Left renal cortex interstitium (tissue), 4 donors: ENCODE results near the gene SPIN1. TPM values are rescaled to one million over a fixed set of nuclear protein-coding genes. Genes with fewer than 3 reads are reported as not detected.

Experiments used
- DNase-seq, 4 donors: peaks; one replicate each; pipeline ENCODE4 v3.0.0-alpha.2; 2013; ENCODE audit warnings: low read depth in 4 of 4, low spot score in 2 of 4, missing footprints in 1 of 4
- polyA plus RNA-seq, 4 donors: library from polyadenylated mRNA; unstranded; fragments of 120-200 nt; gene quantifications; one replicate each; pipeline ENCODE4 v1.2.1, GENCODE V29; 2013; ENCODE audit not compliant: insufficient read length in 4 of 4

The SPIN1 gene
- polyA plus RNA-seq, 4 donors, result 154 to 181 (median 170) TPM

DNA sequence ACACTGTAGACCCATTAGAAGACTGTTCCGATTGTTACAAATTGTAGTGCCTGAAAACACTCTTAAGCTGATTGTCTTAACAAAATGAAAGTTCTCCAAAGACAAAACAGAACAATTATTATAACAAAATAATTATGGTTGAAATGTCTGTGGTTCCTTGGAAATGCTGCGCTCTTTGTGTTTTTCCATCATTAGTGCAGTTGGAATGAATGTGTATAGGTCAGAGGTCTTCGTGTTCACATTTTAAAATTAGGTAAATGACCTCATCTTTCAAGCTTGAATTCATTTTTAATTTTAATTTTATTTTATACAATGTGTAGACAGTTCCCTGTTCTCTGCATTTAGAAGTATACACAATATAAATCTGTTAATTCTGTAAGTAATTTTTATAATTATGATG is 90.0 kb downstream of the SPIN1 start:
- no peak for DNase-seq

DNA sequence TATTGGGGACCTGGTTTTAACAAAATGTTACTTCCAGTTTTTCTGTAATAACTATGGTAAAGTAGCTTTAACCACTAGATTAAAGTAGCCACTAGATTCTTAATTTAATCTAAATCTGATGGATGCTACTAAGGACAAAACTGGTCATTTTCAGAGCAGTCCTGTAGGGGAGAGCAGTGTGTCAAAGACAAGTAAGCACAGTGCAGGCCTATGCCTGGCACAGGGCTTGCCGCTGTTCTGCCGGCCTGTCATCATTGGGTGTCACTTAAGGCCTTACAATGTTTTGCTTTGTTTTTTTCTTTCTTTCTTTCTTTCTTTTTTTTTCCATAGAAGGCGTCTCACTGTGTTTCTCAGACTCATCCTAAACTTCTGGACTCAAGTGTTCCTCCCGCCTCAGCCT is 93.7 kb downstream of the SPIN1 start:
- DNase-seq, result no peak

DNA sequence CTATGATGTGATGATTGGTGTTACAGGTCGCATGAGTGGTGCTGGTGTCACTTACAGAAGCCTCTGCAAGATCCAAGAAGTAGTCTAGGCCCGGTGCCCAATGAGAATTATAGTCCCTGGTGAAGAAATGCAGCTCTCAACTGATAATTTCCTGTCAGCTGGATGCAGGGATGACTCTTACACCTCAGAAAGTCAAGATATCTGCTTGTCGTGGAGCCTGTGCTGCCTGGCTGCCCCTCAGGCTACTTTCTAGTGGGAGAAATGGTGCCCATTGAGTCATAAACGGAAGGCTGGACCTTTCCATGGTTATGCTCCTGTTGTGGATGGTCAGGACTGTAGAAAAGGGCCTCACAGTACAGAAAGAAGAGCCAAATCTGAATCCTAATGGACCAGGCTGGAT is 99.9 kb downstream of the SPIN1 start:
- DNase-seq, result no peak

DNA sequence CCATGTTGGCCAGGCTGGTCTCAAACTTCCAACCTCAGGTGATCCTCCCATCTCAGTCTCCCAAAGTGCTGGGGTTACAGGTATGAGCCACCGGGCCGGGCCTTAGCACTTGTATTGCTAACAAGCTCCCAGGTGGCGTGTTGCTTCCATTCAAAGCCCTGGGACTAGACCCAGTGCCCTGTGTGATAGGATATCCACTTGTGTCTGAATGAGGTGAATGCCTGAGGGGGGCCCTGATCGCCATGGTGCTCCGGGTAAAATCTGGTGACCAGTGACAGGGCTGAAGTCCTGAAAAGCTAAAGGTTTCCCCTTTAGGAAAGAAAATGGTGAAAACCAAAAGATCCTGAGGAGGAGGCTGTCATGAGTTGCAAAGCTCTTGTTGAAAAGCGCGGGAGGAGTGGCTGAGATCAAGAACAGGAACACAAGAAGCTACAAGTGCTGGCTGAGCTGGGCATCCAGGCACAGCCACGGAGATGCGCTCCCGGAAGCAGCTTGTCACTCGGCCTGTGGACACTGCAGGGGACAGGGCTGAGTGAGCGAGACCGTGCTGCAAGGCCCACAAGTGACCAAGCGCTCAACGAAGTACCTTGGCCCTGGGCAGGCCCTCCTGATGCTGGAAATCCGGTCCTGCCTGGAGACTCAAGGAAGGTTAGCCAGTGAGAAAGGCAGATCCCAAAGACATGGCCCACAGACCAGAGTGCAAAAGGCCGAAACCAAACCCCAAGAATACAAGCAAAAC is 106.9 kb downstream of the SPIN1 start:
- no peak for DNase-seq

DNA sequence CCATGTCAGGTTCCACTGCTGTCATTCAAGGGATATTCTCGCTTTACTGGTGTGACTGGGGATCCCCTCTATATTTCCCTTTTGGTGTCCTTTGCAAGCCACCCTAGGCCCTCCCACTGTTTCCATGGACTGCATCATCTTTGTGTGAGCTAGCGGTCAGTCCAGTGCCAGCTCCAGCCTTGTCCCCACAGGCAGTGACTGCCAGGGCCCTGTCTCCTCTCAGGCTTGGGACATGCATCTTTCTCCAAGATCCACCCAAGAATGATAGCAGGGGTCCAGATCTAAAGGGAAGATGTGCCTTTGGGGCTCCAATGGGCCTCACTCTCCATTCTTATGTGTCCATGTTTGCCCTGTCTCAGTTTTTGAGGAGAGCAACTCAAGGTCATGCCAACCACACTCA is 109.0 kb downstream of the SPIN1 start:
- no peak for DNase-seq

DNA sequence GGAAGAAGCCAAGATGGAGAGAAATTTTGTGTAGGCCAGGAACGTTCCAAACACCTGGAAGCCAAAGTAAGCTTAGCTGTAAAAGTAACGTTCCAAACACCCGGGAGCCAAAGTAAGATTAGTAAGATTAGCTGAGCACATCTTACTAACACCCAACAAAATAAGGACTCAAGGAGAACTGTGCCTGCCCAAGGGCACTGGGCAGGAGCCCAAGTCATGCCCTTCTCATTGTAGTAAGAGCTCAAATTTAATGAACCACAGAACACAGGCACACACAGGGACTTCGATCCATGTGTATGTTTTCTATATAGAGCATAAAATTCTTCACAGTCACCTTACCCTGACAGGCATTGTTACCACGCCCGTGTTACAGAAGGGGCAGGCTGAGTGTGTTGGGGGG is 110.6 kb downstream of the SPIN1 start:
- no peak for DNase-seq

DNA sequence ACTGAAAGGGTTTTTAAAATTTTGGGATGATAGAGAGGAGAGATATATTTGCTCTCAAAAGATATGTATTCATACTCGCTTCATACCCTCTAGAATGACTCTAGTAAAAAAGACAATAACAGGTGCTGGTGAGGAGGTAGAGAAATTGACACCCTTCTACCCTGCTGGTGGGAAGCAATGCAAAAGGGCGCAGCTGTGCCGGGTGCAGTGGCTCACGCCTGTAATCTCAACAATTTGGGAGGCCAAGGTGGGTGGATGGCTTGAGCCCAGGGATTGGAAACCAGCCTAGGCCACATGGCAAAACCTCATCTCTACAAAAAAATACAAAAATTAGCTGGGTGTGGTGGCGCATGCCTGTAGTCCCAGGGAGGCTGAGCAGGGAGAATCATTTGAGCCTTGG is 112.8 kb downstream of the SPIN1 start:
- DNase-seq, result no peak

DNA sequence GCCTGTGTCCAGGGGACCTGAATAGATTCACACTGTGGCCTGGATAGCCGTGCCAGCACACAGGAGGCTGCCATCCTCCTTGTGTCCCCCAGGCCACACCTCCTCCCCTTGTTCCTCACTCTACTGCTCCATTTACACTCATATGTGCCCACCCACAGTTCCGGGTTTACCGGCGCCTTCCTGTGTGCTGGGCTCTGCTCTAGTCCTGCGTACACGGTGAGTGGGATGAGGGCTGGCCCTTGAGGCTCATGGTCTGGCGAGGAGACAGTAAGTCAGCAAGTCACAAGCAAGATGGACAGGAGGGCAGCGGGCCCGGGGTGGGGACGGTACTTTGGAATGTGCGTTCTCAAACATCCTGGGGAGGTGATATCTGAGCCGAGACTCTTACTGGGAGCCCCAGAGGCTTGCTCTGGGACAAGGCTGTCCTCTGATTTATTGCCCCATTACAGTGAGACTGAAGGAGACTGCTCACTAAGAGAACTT is 114.3 kb downstream of the SPIN1 start:
- DNase-seq, result peak in 3 of 4 donors; percentile 13 to 27 (median 14)

DNA sequence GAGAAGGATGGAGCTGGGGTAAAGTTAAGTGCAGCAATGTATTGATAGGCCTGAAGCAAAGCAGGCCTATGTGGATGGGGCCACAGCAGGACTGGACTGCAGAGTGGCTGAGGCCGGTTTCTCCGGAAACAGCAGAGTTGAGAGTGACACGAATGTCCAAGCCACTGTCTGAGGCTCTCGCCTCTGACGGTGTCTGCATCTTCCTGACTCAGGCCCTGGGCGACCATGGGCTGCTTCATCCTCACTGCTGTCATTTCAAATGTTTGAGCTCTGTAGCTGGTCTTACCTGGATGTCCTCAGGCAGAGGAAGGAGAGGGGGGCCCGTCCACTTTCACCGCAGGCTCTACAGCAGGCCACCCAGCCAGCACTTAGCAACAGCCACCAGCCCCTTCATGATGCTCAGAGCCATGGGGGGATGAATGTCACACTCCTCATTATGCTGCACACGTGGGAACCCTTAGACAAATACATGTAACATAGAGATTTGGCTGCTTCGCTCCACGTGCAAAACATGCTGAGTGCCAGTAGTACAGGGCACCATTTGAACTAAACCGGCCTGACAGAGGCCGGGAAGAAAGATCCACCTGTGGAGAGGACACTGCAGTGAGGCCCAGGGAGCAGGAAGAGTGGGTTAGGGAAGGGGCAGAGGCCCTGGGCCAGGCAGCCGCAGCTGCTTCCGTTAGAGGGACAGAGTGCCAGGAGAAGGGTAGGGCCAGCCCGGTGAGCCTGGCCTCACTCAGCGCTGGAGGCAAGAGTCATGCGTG is 115.0 kb downstream of the SPIN1 start:
- DNase-seq, result no peak

DNA sequence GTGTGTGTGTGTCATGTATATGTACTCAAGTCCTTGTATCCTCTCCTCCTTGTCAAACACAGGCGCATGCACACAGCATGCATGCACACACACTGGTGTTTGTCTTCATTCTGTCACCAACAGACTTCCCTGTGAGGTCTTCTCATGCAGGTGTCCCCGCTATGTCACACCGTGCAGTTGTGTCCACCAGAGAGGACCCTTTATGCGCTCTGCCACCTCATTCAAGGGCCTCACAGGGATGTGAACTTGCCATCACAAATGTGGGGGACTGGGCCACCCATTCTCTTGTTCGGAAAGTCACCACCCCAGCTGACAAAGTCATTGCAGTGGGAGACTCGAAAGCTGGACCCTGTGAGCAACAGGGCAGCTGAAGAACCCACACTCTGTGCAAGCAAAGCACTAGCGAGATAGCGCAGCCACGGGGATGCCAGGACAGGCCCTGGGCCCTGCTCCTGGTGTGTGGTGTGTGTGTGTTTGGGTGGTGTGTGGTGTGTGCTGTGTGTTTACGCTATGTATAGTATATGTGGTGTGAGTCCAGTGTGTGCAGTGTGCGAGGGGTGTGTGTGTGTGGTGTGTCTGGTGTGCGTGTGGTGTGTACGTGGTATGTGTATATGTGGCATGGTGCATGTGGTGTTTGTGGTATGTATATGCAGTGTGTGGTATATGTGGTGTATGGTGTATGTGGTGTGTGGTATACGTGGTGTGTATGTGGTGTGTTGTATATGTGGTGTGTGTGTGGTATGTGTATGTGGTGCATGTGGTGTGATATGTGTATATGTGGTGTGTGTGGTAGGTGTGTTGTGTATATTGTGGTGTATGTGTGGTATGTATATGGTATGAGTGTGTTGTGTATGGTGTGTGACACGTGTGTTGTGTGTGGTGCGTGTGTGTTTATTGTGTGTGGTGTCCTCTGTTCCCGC is 115.9 kb downstream of the SPIN1 start:
- no peak for DNase-seq

DNA sequence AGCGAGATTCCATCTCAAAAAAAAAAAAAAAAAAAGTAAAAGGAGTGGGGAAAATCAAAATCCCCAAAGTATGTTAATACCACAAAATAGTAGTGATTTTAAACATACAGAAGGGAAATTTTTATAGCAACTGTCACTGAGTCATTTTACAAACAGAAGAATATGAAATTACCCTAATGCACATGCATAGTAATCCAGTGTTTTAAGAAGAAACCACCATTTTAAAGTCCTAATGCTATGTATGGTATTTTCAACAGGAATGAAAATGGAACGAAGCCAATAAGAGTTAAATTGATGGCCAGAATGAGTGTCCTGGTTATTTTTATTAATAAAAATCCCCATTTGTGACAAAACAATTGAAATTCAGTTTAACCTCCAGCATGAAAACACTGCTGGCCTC is 120.1 kb downstream of the SPIN1 start:
- DNase-seq, result no peak

DNA sequence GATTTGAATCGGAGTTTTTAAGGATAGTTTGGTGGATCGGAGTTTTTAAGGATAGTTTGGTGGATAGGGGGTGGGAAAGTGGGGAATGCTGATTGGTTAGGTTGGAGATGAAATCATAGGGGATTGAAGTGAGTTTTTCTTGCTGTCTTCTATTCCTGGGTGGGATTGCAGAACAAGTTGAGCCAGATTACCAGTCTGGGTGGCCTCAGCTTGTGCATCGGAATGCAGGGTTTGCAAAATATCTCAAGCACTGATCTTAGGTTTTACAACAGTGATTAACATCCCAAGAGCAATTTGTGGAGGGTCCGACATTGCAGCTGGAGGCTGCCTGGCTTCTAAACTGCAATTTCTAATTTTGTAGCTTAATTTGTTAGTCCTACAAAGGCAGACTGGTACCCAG is 123.7 kb downstream of the SPIN1 start:
- no peak for DNase-seq

DNA sequence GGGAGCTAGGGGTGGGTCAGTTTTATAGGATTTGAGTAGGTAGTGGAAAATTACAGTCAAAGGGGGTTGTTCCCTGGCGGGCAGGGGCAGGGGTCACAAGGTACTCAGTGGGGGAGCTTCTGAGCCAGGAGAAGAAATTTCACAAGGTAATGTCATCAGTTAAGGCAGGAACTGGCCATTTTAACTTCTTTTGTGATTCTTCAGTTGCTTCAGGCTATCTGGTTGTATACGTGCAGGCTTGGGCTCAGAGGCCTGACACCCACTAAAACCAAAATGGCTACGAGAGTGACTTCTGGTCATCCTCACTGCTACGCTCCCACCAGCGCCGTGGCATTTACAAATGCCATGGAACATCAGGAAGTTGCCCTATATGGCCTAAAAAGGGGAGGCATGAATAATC is 126.0 kb downstream of the SPIN1 start:
- no peak for DNase-seq

DNA sequence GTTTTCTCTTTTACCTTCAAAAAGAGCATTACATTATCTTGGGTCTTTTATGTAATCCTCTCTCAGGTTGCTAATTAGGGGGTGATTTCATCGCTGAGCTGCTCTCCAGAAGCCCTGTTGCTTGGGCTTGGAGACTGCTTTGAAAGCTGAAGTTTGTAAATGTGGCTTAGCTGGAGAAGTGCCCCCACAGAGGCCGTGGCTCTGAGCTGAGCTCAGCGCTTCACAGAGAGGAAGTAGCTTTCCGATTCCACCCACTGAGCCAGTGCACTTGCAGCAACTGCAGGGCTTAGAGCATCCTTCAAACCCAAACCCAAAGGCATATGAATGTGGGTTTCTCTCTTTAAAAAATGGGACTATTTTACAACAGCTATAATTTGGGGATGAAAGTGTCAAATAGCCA is 133.1 kb downstream of the SPIN1 start:
- no peak for DNase-seq

DNA sequence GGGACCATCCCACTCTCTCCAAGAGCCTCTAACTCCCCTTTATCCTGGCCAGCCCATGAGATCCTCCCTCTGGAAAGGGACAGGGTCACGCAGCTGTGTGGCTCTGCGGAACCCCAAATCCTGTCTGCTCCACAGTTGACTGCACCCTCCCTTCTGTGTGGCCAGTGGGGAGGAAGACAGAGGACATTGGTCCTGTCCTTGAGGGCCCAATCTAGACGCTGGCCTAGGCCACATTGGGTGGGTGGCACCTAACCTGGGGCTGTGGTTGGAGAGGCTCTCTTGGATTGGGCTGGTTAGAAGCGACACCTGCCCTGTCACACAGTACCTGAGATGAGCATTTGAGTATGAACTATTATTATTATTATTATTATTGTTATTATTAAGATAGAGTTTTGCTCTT is 134.1 kb downstream of the SPIN1 start:
- no peak for DNase-seq

DNA sequence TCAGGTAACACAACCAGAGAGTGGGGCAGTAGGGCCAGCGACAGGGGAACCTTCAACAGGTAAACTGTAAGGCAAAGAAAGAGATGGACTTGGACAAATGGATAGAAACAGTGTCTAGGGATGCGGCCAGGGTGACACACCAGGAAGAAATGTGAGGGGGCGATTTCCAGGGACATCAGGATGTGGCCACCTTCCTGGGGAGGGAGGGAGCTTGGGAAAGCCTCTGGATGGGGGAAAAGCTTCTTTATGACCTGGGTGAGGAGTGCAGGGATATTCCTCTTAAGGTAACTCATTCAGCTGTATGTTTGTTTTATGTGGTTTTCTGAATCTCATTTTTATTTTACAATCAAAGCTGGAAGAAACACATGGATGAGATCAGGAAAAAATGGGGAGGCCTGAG is 134.8 kb downstream of the SPIN1 start:
- no peak for DNase-seq

DNA sequence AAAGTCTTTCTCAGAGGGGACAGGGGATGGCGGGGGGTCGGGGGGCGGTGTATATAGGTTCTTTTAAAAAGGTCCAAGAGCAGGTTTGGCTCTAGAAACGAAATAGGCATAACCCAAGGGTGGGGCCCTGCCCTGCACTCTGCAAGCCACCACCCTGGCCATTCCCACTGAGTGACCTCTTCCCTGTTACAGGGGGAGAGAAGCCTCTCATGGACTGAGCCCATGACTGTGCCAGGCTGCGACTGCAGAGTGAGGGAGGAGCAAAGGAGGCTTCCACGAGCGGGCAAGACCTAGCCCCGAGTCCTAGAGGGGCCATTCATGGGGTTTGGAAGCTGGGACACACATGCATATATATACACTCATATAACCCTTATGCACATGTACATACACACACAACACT is 136.7 kb downstream of the SPIN1 start:
- DNase-seq, result no peak

DNA sequence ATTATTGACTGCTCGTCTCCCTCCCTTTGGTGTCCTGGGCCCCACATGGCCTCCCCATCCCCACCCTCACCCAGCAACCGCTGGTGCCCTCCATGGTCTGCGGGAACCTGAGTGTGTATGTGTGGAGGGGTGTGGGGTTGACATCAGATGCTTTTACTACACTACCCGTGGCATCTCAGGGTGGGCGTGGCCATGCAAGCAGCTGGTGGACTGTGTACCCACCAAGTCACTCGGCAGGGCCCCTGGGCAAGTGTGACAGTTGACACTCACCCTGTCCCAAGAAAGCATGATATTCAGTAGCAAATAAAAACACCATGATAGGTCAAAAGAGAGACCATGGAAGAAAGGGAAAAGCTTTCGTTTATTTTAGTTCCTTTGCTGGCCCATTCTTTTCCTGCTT is 139.4 kb downstream of the SPIN1 start:
- DNase-seq, result no peak
